H1 (cell line): ENCODE data around the gene HSPA5.

Source experiments
- BRCA1 ChIP-seq: IDR thresholded peaks from 2 replicates; pipeline ENCODE4 v1.6.1; 2012; ENCODE audit warnings: low read depth, low read length, improper control_type of control experiment
- CHD2 ChIP-seq: IDR thresholded peaks from 2 replicates; pipeline ENCODE4 v1.6.1; 2012; ENCODE audit warnings: low read length, improper control_type of control experiment
- CTCF ChIP-seq, 3 experiments: IDR thresholded peaks; 1 replicate in 2 of 3; 2 replicates in 1 of 3; pipeline versions ENCODE4 v1.5.1 to v1.6.1; 2011; ENCODE audit warnings: low read length in 3 of 3, mild to moderate bottlenecking in 3 of 3, inconsistent platforms in 2 of 3, low read depth in 1 of 3, moderate library complexity in 1 of 3; ENCODE audit not compliant: insufficient read depth in 1 of 3; ENCODE audit errors: control extremely low read depth in 1 of 3
- EGR1 ChIP-seq: IDR thresholded peaks from 2 replicates; pipeline ENCODE4 v1.6.1; 2011; ENCODE audit warnings: low read depth, low read length, borderline replicate concordance
- PHF8 ChIP-seq: fragments of 200-600 bp; sonication (generic); conservative IDR thresholded peaks from 2 replicates; pipeline ENCODE4 v1.7.1; 2012; ENCODE audit warnings: low read depth, mild to moderate bottlenecking, inconsistent platforms, low read length, moderate library complexity
- TBP ChIP-seq: IDR thresholded peaks from 2 replicates; pipeline ENCODE4 v1.6.1; 2011; ENCODE audit warnings: low read depth, low read length, improper control_type of control experiment

GRCh38 chr9:125240649-125240999, 519 bp downstream of the HSPA5 start:
- TF ChIP-seq BRCA1 (no peak), CTCF (IDR thresholded peaks at IDR 0.05; ENCODE audit: control extremely low read depth in 1 of 3, insufficient read depth in 1 of 3, low read depth in 1 of 3, low read length in 3 of 3) (no peak), CHD2 (no peak), PHF8 (no peak), EGR1 (no peak), TBP (no peak)
